HL-60 (cell line): ENCODE results near the gene TAF5L.

Source experiments
- GABPA ChIP-seq: IDR thresholded peaks from 2 replicates; pipeline ENCODE4 v1.6.1; 2012; ENCODE audit warnings: low read depth
- POLR2AphosphoS5 ChIP-seq: IDR thresholded peaks from 2 replicates; pipeline ENCODE4 v1.6.1; 2012; ENCODE audit warnings: low read depth
- TF ChIP-seq, protein P1 (sequence below): IDR thresholded peaks from one replicate; pipeline ENCODE4 v1.5.1; 2011; ENCODE audit warnings: low read length, control low read depth, inconsistent platforms; ENCODE audit not compliant: insufficient read depth
- TF ChIP-seq, protein P2 (sequence below): IDR thresholded peaks from 2 replicates; pipeline ENCODE4 v1.6.1; 2012; ENCODE audit warnings: low read depth; ENCODE audit not compliant: insufficient replicate concordance

DNA sequence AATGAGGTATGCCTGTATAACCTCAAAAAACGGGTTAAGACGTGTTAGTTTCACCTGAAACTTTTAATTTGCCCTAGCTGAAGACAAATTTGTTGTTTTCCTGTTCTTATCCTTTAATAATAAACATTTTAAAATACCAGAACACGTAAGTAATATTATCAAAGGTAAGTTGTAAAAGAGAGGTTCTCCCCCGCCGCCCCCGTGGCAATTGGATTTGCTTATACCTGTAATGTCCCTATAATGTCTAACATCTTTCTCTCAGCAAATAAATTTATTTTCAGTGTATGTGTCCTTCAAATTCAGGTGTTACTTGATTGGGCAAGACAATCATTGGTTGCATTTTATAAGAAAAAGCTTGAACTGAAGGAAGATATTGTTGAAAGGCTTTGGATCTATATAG is 6.0 kb upstream of the TAF5L start:
- TF ChIP-seq, protein P1, sequence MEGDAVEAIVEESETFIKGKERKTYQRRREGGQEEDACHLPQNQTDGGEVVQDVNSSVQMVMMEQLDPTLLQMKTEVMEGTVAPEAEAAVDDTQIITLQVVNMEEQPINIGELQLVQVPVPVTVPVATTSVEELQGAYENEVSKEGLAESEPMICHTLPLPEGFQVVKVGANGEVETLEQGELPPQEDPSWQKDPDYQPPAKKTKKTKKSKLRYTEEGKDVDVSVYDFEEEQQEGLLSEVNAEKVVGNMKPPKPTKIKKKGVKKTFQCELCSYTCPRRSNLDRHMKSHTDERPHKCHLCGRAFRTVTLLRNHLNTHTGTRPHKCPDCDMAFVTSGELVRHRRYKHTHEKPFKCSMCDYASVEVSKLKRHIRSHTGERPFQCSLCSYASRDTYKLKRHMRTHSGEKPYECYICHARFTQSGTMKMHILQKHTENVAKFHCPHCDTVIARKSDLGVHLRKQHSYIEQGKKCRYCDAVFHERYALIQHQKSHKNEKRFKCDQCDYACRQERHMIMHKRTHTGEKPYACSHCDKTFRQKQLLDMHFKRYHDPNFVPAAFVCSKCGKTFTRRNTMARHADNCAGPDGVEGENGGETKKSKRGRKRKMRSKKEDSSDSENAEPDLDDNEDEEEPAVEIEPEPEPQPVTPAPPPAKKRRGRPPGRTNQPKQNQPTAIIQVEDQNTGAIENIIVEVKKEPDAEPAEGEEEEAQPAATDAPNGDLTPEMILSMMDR = no peak
- no peak for TF ChIP-seq POLR2AphosphoS5
- TF ChIP-seq GABPA = no peak
- TF ChIP-seq, protein P2, sequence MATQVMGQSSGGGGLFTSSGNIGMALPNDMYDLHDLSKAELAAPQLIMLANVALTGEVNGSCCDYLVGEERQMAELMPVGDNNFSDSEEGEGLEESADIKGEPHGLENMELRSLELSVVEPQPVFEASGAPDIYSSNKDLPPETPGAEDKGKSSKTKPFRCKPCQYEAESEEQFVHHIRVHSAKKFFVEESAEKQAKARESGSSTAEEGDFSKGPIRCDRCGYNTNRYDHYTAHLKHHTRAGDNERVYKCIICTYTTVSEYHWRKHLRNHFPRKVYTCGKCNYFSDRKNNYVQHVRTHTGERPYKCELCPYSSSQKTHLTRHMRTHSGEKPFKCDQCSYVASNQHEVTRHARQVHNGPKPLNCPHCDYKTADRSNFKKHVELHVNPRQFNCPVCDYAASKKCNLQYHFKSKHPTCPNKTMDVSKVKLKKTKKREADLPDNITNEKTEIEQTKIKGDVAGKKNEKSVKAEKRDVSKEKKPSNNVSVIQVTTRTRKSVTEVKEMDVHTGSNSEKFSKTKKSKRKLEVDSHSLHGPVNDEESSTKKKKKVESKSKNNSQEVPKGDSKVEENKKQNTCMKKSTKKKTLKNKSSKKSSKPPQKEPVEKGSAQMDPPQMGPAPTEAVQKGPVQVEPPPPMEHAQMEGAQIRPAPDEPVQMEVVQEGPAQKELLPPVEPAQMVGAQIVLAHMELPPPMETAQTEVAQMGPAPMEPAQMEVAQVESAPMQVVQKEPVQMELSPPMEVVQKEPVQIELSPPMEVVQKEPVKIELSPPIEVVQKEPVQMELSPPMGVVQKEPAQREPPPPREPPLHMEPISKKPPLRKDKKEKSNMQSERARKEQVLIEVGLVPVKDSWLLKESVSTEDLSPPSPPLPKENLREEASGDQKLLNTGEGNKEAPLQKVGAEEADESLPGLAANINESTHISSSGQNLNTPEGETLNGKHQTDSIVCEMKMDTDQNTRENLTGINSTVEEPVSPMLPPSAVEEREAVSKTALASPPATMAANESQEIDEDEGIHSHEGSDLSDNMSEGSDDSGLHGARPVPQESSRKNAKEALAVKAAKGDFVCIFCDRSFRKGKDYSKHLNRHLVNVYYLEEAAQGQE = no peak
